Breast epithelium (tissue), 4 donors: ENCODE results near the gene SEC63. TPM values are rescaled to one million over a fixed set of nuclear protein-coding genes. Genes with fewer than 3 reads are reported as not detected.

ENCODE experiments used
- DNase-seq, 2 donors: peaks; one replicate each; pipeline ENCODE4 v3.0.0-alpha.2; 2019; ENCODE audit warnings: low spot score in 2 of 2
- H3K27ac ChIP-seq, 2 donors: fragments of 200-600 bp; sonication (generic) in 1 of 2; one replicate each; pipeline ENCODE4 v1.5.1; 2016 to 2019; ENCODE audit warnings: mild to moderate bottlenecking in 1 of 2
- H3K27me3 ChIP-seq, 2 donors: fragments of 200-600 bp; sonication (generic) in 1 of 2; one replicate each; pipeline versions ENCODE4 v1.5.1 to v1.6.0; 2017 to 2019; ENCODE audit warnings: control low read depth in 1 of 2, mild to moderate bottlenecking in 1 of 2
- H3K36me3 ChIP-seq: fragments of 200-600 bp; one replicate; pipeline ENCODE4 v1.5.1; 2019
- H3K4me1 ChIP-seq, 2 donors: fragments of 200-600 bp; sonication (generic); one replicate each; pipeline ENCODE4 v1.5.1; 2016 to 2019; ENCODE audit warnings: control low read depth in 1 of 2
- H3K4me3 ChIP-seq, 3 donors: fragments of 200-600 bp; sonication (generic); 1 replicate in 2 of 3; 2 replicates in 1 of 3; pipeline ENCODE4 v1.5.1; 2016 to 2019; ENCODE audit warnings: mild to moderate bottlenecking in 3 of 3, moderate library complexity in 2 of 3
- H3K9me3 ChIP-seq, 2 donors: fragments of 200-600 bp; sonication (generic) in 1 of 2; one replicate each; pipeline ENCODE4 v1.5.1; 2016 to 2019; ENCODE audit warnings: control low read depth in 1 of 2
- POLR2A ChIP-seq: fragments of 450-650 bp; IDR thresholded peaks from one replicate; pipeline ENCODE4 v1.6.1; 2016; ENCODE audit warnings: antibody characterized with exemption, mild to moderate bottlenecking, moderate library complexity
- POLR2AphosphoS5 ChIP-seq, 3 donors: sonication (generic); formaldehyde crosslinking; IDR thresholded peaks; one replicate each; pipeline ENCODE4 v1.6.1; 2017; ENCODE audit warnings: antibody characterized with exemption in 3 of 3
- intact Hi-C: fragments of 100-400 bp; cut with DNase I; formaldehyde crosslinking; loops from one replicate; pipeline ENCODE4 v1.15.1; 2023; ENCODE audit warnings: low total_unique reads
- total RNA-seq, 3 donors: library from RNA; depleted of rRNA; stranded (reverse); fragments of >200 nt; gene quantifications; one replicate each; pipeline ENCODE4 v1.1.0, GENCODE V29; 2016
- TF ChIP-seq, protein P1 (sequence below), 3 donors: fragments of 450-650 bp; IDR thresholded peaks; one replicate each; pipeline ENCODE4 v1.5.1; 2016 to 2017; ENCODE audit warnings: antibody characterized with exemption in 3 of 3, mild to moderate bottlenecking in 3 of 3, moderate library complexity in 3 of 3

The SEC63 gene
- total RNA-seq, 3 donors from 2014 or later: 48.8 to 60.0 (median 58.7) TPM

DNA sequence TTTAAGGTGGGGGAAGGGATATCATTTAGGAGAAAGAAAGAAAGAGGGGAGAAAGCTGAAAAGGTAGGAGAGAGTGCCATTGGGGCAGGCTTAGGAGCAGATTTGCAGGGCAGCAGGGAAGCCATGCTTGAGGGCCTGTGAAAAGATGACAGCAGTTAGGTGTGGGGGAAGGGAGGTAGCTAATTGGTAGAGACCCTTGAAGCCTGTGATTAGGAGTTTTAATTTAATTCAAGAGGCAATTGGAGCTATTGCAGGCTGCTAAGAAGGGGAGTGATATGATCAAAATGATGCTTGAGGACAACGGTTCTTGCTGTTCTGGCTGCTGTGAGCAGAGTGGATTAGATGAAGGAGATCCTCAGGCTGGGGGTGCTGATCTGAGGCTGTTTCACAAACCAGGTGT lies 24.5 kb upstream of the SEC63 start:
- H3K27me3 ChIP-seq: no peaks in the 10 kb centered on the region
- H3K27ac ChIP-seq: no peak overlapping the region
- no peak for TF ChIP-seq POLR2AphosphoS5 (IDR thresholded peaks at IDR 0.05)
- TF ChIP-seq, protein P1, sequence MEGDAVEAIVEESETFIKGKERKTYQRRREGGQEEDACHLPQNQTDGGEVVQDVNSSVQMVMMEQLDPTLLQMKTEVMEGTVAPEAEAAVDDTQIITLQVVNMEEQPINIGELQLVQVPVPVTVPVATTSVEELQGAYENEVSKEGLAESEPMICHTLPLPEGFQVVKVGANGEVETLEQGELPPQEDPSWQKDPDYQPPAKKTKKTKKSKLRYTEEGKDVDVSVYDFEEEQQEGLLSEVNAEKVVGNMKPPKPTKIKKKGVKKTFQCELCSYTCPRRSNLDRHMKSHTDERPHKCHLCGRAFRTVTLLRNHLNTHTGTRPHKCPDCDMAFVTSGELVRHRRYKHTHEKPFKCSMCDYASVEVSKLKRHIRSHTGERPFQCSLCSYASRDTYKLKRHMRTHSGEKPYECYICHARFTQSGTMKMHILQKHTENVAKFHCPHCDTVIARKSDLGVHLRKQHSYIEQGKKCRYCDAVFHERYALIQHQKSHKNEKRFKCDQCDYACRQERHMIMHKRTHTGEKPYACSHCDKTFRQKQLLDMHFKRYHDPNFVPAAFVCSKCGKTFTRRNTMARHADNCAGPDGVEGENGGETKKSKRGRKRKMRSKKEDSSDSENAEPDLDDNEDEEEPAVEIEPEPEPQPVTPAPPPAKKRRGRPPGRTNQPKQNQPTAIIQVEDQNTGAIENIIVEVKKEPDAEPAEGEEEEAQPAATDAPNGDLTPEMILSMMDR (IDR thresholded peaks at IDR 0.05): no peak
- TF ChIP-seq POLR2A: no peak
- no peaks in the 10 kb centered on the region for H3K36me3 ChIP-seq
- H3K4me3 ChIP-seq: no peak overlapping the region
- H3K9me3 ChIP-seq: no peaks in the 10 kb centered on the region
- H3K4me1 ChIP-seq: no peaks in the 10 kb centered on the region
- DNase-seq: no peak
- intact Hi-C loops: no loop called here

DNA sequence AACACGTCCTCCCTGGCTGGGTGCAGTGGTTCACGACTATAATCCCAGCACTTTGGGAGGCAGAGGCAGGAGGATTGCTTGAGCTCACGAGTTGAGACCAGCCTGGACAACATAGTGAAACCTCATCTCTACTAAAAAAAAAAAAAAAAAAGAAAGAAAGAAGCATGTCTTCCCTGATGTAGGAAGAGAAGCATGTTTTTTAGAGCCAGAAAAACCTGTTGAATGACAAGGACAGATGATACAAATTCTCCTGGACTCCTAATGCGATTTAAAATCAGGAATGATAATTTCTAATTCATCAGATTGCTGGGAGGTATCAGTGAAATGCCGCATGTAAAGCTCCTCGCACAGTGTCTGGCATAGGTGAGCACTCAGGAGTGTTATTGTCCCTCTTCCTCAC lies 23.7 kb upstream of the SEC63 start:
- Histone ChIP-seq H3K27me3 (no peaks in the 10 kb centered on the region), H3K4me3 (no peak overlapping the region), H3K27ac (no peak overlapping the region), H3K36me3 (no peaks in the 10 kb centered on the region), H3K4me1 (no peaks in the 10 kb centered on the region), H3K9me3 (no peaks in the 10 kb centered on the region)
- TF ChIP-seq, protein P1 (IDR thresholded peaks at IDR 0.05): no peak
- TF ChIP-seq POLR2AphosphoS5 (IDR thresholded peaks at IDR 0.05) (no peak), POLR2A (no peak)
- no peak for DNase-seq
- intact Hi-C loops: no loop called here

DNA sequence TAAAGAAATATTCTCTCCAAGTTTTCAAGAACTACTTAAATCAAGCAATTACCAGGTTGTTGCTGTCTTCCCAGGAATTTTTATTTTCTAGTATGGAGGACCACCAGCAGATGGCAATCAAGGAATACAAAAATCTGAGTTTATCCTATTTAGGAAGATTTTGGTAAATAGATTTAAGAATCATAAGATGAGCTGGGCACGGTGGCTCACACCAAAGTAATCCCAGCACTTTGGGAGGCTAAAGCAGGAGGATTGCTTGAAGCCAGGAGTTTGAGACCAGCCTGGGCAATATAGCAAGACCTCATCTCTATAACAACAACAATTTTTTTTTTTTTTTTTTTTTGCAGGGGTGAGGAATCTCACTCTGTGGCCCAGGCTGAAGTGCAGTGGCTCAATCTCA lies 19.3 kb upstream of the SEC63 start:
- Histone ChIP-seq H3K4me1 (no peaks in the 10 kb centered on the region), H3K9me3 (no peaks in the 10 kb centered on the region), H3K36me3 (no peaks in the 10 kb centered on the region), H3K27me3 (no peaks in the 10 kb centered on the region), H3K27ac (no peak overlapping the region), H3K4me3 (no peak overlapping the region)
- intact Hi-C loops: no loop called here
- no peak for DNase-seq
- TF ChIP-seq, protein P1 (IDR thresholded peaks at IDR 0.05): peak in 1 of 3 donors; percentile 27
- no peak for TF ChIP-seq POLR2A

DNA sequence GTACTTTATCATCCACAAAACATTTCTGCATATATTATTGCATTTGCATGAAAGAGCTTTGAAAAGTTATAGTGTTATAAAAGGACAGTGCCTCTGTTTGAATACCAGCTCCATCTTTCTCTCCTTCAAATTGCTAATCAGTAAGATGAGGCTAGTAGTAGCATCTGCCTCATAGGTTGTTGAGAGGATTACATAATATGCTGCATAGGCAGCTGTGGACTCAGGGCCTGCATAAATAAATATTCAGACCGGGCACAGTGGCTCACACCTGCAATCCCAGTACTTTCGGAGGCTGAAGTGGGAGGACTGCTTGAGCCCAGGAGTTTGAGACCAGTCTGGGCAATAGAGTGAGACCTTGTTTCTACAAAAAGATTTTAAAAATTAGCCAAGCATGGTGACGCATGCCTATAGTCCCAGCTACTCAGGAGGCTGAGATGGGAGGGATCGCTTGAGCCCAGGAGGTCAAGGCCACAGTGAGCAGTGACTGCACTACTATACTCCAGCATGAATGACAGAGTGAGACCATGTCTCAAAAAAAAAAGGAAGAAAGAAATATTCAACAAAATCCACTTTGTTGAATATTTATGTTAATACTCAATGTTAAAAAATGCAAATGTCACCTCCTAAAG lies 18.3 kb upstream of the SEC63 start:
- Histone ChIP-seq H3K36me3 (no peaks in the 10 kb centered on the region), H3K27ac (no peak overlapping the region), H3K9me3 (no peaks in the 10 kb centered on the region), H3K4me1 (no peaks in the 10 kb centered on the region), H3K4me3 (no peak overlapping the region), H3K27me3 (no peaks in the 10 kb centered on the region)
- no peak for DNase-seq
- TF ChIP-seq, protein P1 (IDR thresholded peaks at IDR 0.05): no peak
- TF ChIP-seq POLR2AphosphoS5 (IDR thresholded peaks at IDR 0.05) (no peak), POLR2A (no peak)
- intact Hi-C loops: no loop called here

DNA sequence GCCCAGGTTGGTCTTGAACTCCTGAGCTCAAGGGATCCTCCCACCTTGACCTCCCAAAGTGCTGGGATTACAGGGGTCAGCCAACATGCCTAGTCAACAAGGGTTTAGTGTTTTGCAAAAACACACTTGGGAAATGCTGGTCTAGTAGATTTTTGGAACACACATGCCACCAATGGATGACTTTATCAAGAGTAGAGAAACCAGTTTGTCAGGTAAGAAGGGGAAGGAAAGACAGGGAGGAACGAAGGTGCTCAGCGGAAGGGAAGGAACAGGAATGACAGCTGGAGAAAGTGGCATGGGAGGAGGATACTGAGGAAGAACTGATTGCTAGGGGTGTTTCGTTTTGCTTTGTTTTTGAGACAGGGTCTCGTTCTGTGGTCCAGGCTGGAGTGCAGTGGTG lies 15.6 kb upstream of the SEC63 start:
- no peaks in the 10 kb centered on the region for H3K4me1 ChIP-seq
- H3K4me3 ChIP-seq: no peak overlapping the region
- intact Hi-C loops: no loop called here
- H3K27ac ChIP-seq: no peak overlapping the region
- no peak for DNase-seq
- TF ChIP-seq POLR2AphosphoS5 (IDR thresholded peaks at IDR 0.05) (no peak), POLR2A (no peak)
- TF ChIP-seq, protein P1 (IDR thresholded peaks at IDR 0.05): no peak
- no peaks in the 10 kb centered on the region for H3K9me3 ChIP-seq
- H3K36me3 ChIP-seq: no peaks in the 10 kb centered on the region
- H3K27me3 ChIP-seq: no peaks in the 10 kb centered on the region
